Stimulated activated naive CD8-positive, alpha-beta T cell treated with anti-CD3 and anti-CD28 coated beads, Interleukin-15, Interleukin-2, amounts not matched to agents 100 ng/mL and 50 ng/mL, for 24 hours (primary cell): ENCODE data around the gene NDUFS2.
"Not testable (repeated sequence)": the region's sequence is repeated elsewhere in the genome, so short reads cannot be mapped to it uniquely, and the experiment has no call there.

Experiments
- H3K27ac Mint-ChIP-seq: one replicate; pipeline ENCODE4 v1.8.0; 2021; ENCODE audit warnings: mild to moderate bottlenecking, mixed read lengths
- H3K27me3 Mint-ChIP-seq: one replicate; pipeline ENCODE4 v1.8.0; 2021; ENCODE audit warnings: mixed read lengths
- H3K36me3 Mint-ChIP-seq: one replicate; pipeline ENCODE4 v1.8.0; 2021; ENCODE audit warnings: low read depth, mixed read lengths
- H3K4me1 Mint-ChIP-seq: one replicate; pipeline ENCODE4 v1.8.0; 2021; ENCODE audit warnings: low read depth, mixed read lengths
- H3K4me3 Mint-ChIP-seq: one replicate; pipeline ENCODE4 v1.8.0; 2021; ENCODE audit warnings: mild to moderate bottlenecking, mixed read lengths
- H3K9me3 Mint-ChIP-seq: one replicate; pipeline ENCODE4 v1.8.0; 2021; ENCODE audit warnings: mixed read lengths

The NDUFS2 gene

GRCh38 chr1:161216945-161217712 lies 15.0 kb downstream of the NDUFS2 start:
- Mint-ChIP-seq H3K27ac (peak overlapping the region; percentile 87), H3K4me1 (peaks cover 60% of the 10 kb centered on the region), H3K27me3 (peaks cover 4% of the 10 kb centered on the region), H3K36me3 (peaks cover 28% of the 10 kb centered on the region), H3K4me3 (peak overlapping the region; percentile 60), H3K9me3 (no peaks in the 10 kb centered on the region)

GRCh38 chr1:161217831-161218230 lies 15.7 kb downstream of the NDUFS2 start:
- H3K36me3 Mint-ChIP-seq = peaks cover 24% of the 10 kb centered on the region
- peaks cover 62% of the 10 kb centered on the region for H3K4me1 Mint-ChIP-seq
- peak overlapping the region; percentile 79 for H3K27ac Mint-ChIP-seq
- peak overlapping the region; percentile 38 for H3K4me3 Mint-ChIP-seq
- H3K27me3 Mint-ChIP-seq = peaks cover 4% of the 10 kb centered on the region
- no peaks in the 10 kb centered on the region for H3K9me3 Mint-ChIP-seq

- Mint-ChIP-seq H3K36me3 (peaks cover 18% of the 10 kb centered on the region), H3K4me3 (peak overlapping the region; percentile 38), H3K27ac (peak overlapping the region; percentile 79), H3K27me3 (peaks cover 4% of the 10 kb centered on the region), H3K9me3 (no peaks in the 10 kb centered on the region), H3K4me1 (peaks cover 62% of the 10 kb centered on the region)
Measured at GRCh38 chr1:161218301-161219077, 16.3 kb downstream of the NDUFS2 start.

- no peak overlapping the region for H3K4me3 Mint-ChIP-seq
- H3K36me3 Mint-ChIP-seq = peaks cover 10% of the 10 kb centered on the region
- peaks cover 62% of the 10 kb centered on the region for H3K4me1 Mint-ChIP-seq
- H3K9me3 Mint-ChIP-seq = no peaks in the 10 kb centered on the region
- peaks cover 4% of the 10 kb centered on the region for H3K27me3 Mint-ChIP-seq
- peak overlapping the region; percentile 66 for H3K27ac Mint-ChIP-seq
Measured at GRCh38 chr1:161219078-161219892, 17.1 kb downstream of the NDUFS2 start.

- H3K36me3 Mint-ChIP-seq = peaks cover 3% of the 10 kb centered on the region
- peak overlapping the region; percentile 4 for H3K4me3 Mint-ChIP-seq
- no peaks in the 10 kb centered on the region for H3K9me3 Mint-ChIP-seq
- peaks cover 4% of the 10 kb centered on the region for H3K27me3 Mint-ChIP-seq
- H3K27ac Mint-ChIP-seq = peak overlapping the region; percentile 51
- peaks cover 63% of the 10 kb centered on the region for H3K4me1 Mint-ChIP-seq
Measured at GRCh38 chr1:161220002-161220401, 17.8 kb downstream of the NDUFS2 start.

- no peak overlapping the region for H3K4me3 Mint-ChIP-seq
- peaks cover 64% of the 10 kb centered on the region for H3K4me1 Mint-ChIP-seq
- no peaks in the 10 kb centered on the region for H3K9me3 Mint-ChIP-seq
- no peaks in the 10 kb centered on the region for H3K36me3 Mint-ChIP-seq
- H3K27ac Mint-ChIP-seq = no peak overlapping the region
- H3K27me3 Mint-ChIP-seq = peaks cover 4% of the 10 kb centered on the region
Measured at GRCh38 chr1:161222175-161223019, 20.2 kb downstream of the NDUFS2 start.

GRCh38 chr1:161223805-161224694 lies 21.9 kb downstream of the NDUFS2 start:
- no peak overlapping the region for H3K27ac Mint-ChIP-seq

GRCh38 chr1:161224695-161225087 lies 22.5 kb downstream of the NDUFS2 start:
- not testable (repeated sequence) for H3K4me3 Mint-ChIP-seq, H3K27me3 Mint-ChIP-seq, H3K9me3 Mint-ChIP-seq
- H3K4me1 Mint-ChIP-seq = peaks cover 47% of the 10 kb centered on the region
- peak overlapping the region; percentile 98 for H3K27ac Mint-ChIP-seq
- peaks cover 15% of the 10 kb centered on the region for H3K36me3 Mint-ChIP-seq

More at GRCh38 chr1:161223805-161224694, 21.9 kb downstream of the NDUFS2 start:
- Mint-ChIP-seq H3K9me3 (no peaks in the 10 kb centered on the region), H3K36me3 (peaks cover 15% of the 10 kb centered on the region), H3K27me3 (peaks cover 4% of the 10 kb centered on the region), H3K4me1 (peaks cover 54% of the 10 kb centered on the region), H3K4me3 (no peak overlapping the region)

- Mint-ChIP-seq H3K27ac (peak overlapping the region; percentile 98), H3K9me3 (no peaks in the 10 kb centered on the region), H3K27me3 (peaks cover 4% of the 10 kb centered on the region), H3K4me3 (peak overlapping the region; percentile 97), H3K36me3 (peaks cover 15% of the 10 kb centered on the region), H3K4me1 (peaks cover 43% of the 10 kb centered on the region)
Measured at GRCh38 chr1:161225178-161225533, 23.0 kb downstream of the NDUFS2 start.

- Mint-ChIP-seq H3K9me3 (no peaks in the 10 kb centered on the region), H3K27ac (peak within 1 kb of the TSS; percentile 98), H3K4me1 (peaks cover 39% of the 10 kb centered on the region), H3K4me3 (peak within 1 kb of the TSS; percentile 97), H3K36me3 (peaks cover 15% of the 10 kb centered on the region), H3K27me3 (peaks cover 4% of the 10 kb centered on the region)
Measured at GRCh38 chr1:161225534-161226319, 23.6 kb downstream of the NDUFS2 start, which contains the start of gene TOMM40L. TSS of gene TOMM40L (plus strand) at chr1:161226060. CDS start at chr1:161226490, 430 bp downstream.

- H3K4me3 Mint-ChIP-seq = peak overlapping the region; percentile 97
Measured at GRCh38 chr1:161226320-161226711, 24.1 kb downstream of the NDUFS2 start.

GRCh38 chr1:161226759-161227158 lies 24.6 kb downstream of the NDUFS2 start:
- Mint-ChIP-seq H3K27ac (peak overlapping the region; percentile 98), H3K27me3 (peaks cover 4% of the 10 kb centered on the region), H3K4me3 (peak overlapping the region; percentile 97), H3K4me1 (peaks cover 33% of the 10 kb centered on the region), H3K9me3 (no peaks in the 10 kb centered on the region), H3K36me3 (peaks cover 15% of the 10 kb centered on the region)

More at GRCh38 chr1:161226320-161226711, 24.1 kb downstream of the NDUFS2 start:
- peaks cover 15% of the 10 kb centered on the region for H3K36me3 Mint-ChIP-seq
- H3K27me3 Mint-ChIP-seq = peaks cover 4% of the 10 kb centered on the region
- H3K4me1 Mint-ChIP-seq = peaks cover 35% of the 10 kb centered on the region
- peak overlapping the region; percentile 98 for H3K27ac Mint-ChIP-seq
- no peaks in the 10 kb centered on the region for H3K9me3 Mint-ChIP-seq
